Hematopoietic multipotent progenitor cell treated with erythropoietin and hydrocortisone succinate and interleukin-3 and kit ligand, for 8 days (in vitro differentiated cells): Measurements from ENCODE around the gene MED31.
"Not testable (repeated sequence)": the region's sequence is repeated elsewhere in the genome, so short reads cannot be mapped to it uniquely, and the experiment has no call there.

Source experiments
- DNase-seq: peaks from one replicate; pipeline ENCODE4 v3.0.0-alpha.2; 2015

MED31 gene

GRCh38 chr17:6611231-6611630 lies 40.2 kb downstream of the MED31 start:
- no peak for DNase-seq

GRCh38 chr17:6610011-6610410 lies 41.4 kb downstream of the MED31 start:
- no peak for DNase-seq

DNA sequence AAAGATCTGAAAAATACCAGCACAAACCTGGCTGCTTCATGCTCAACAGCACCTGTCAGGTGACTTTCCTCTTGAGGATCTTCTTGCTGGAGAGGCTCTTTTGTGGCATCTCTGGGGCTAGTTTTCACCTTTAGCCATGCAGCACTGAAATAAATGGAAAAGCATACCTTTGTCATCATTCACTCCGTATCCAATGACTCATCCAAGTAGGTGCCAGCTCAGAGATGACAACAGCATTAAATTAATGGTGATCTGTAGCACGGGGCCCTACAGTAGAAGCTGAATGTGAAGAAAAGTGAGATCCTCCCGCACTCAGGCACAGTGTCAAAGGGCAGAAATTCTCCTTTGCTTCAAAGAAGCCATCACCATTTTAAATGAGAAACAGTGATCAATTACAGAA lies 43.1 kb downstream of the MED31 start:
- no peak for DNase-seq

DNA sequence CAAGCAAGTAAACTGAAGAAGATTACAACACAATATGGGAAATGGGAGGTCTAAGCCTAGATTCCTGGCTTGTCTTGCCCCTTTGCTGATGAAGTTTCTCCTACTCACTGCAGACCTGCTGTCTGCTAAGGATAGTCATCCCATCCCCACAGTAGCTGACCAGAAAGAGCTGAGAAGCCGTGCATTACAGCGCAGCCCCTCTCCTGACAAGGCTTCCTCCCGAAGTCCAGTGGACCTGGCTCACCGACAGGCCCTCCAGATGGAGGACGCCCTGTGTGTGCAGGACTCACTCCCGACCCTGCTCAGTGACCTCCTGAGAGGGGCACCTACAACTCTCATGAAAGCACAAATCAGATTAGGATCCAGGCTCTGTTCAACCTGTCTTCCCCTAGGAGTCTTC lies 46.3 kb downstream of the MED31 start:
- no peak for DNase-seq

DNA sequence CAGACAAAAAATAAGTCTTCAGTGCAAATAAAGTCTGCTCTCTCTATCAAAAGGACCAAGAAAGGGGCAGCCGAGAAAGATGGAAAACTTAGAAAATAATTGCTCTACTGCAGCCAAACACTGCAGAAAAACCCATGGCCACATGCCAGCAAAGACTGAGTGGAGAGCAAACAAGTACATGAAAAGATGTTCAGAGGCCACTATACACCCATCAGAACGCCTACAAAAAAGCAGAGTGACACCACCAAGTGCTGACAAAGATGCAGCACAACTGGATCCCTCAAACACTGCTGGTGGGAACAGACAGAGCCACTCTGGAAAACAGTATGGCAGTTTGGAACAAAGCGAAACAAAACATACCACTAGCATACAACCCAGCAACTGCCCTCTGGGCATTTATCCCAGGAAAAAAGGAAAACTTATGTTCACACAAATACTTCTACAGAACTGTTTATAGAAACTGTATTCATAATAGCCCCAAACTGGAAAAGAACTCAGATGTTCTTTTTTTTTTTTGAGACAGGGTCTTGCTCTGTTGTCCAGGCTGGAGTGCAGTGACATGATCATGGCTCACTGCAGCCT lies 47.6 kb downstream of the MED31 start:
- no peak for DNase-seq

GRCh38 chr17:6602141-6602540 lies 49.3 kb downstream of the MED31 start:
- no peak for DNase-seq

DNA sequence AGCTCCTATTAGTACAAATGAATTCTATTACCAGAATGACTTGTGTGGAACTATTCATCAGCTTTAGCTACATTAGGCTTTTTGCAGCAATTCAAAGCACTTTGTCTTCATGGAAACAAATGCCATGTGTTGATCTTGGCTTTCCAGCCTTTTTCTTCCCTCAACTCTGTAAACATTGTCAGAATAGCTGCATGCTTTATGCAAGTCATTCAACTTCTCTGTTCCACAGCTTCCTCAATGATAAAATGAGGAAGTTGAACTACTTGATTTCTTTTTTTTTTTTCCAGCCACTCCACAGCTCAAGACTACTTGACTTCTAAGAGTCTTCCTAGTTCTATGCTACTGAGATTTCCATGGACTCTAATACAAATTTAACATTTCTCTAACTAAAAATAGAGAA lies 52.0 kb downstream of the MED31 start:
- DNase-seq, result peak; percentile 49

DNA sequence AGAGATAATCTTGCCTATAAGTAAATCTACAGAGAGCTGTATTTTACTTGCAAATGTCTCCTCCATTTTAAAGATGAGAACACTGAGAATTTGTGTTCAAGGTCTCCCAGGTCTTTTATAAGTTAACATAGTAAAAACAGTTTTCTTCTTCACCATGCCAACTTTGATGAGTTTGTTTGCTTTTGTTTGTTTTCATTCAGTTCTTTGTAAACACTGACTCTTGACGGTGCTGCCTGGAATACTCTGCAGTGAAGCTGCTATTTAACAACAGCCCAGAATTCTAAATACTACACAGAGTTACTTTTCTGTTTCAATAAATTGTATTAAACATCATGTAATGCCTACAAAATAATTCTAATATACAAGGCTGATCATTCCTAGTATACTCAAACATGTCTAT lies 53.7 kb downstream of the MED31 start:
- no peak for DNase-seq

- no peak for DNase-seq
Observed at GRCh38 chr17:6596941-6597340, 54.5 kb downstream of the MED31 start.

DNA sequence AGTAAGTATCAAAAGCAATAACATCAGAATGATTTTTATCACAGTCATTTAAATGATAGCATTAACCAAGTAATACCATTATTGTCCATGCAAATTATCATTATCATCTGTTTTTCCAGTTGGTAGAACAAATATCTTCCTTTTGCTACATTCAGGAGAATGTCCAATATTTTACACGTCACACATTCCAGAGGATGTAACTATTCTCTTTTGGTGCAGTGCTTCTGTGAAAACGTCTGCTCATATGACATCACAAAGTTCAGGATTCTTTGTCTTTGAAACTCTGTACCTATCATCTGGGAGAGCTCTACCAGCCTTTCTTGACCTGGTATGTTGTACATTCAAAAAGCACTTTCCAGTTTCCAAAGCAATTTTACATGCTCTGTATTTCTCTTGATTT lies 54.9 kb downstream of the MED31 start:
- no peak for DNase-seq

DNA sequence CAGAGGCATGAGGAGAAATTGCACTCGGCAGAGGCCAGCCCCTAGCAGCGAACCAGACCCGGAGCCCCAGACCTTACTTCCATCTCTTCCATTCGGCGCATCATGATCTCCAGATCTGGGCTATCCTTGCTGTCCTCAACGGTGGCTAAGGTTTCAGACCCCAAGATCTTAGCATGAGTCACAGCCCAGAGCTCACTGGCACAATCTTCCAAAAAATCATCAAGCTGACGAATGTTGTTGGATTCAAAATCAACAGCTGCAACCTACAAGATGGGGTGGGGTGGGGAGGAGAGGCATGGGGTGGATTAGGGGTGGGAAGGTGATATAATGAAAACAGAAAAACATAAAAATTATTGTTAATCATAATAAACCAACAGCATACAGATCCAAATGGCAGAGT lies 55.3 kb downstream of the MED31 start:
- DNase-seq, result no peak

GRCh38 chr17:6593371-6593770 lies 58.0 kb downstream of the MED31 start:
- not testable (repeated sequence) for DNase-seq
